ENCODE results near the gene RAPH1.

GRCh38 chr2:203510256-203510940 is 24.7 kb downstream of the RAPH1 start:
- TF ChIP-seq GABPA (tag; conservative IDR thresholded peaks at IDR 0.05; ENCODE audit: low read depth) (no peak), UBTF (IDR thresholded peaks at IDR 0.05; ENCODE audit: borderline replicate concordance in 1 of 2, low read depth in 2 of 2, low read length in 2 of 2) (no peak), RAD51 (IDR thresholded peaks at IDR 0.05; ENCODE audit: borderline replicate concordance, low read depth) (no peak), CHD1 (IDR thresholded peaks at IDR 0.05; ENCODE audit: low read length) (no peak), POLR2AphosphoS2 (IDR thresholded peaks at IDR 0.05; ENCODE audit: low read length) (no peak), ZSCAN32 (CRISPR knock-in tag; IDR thresholded peaks at IDR 0.05) (no peak), MEF2A (IDR thresholded peaks at IDR 0.05; ENCODE audit: control insufficient read depth, low read depth, low read length) (no peak), EZH2 (IDR thresholded peaks at IDR 0.05; ENCODE audit: borderline replicate concordance, low read depth, low read length) (no peak)
- TF ChIP-seq, protein P1, sequence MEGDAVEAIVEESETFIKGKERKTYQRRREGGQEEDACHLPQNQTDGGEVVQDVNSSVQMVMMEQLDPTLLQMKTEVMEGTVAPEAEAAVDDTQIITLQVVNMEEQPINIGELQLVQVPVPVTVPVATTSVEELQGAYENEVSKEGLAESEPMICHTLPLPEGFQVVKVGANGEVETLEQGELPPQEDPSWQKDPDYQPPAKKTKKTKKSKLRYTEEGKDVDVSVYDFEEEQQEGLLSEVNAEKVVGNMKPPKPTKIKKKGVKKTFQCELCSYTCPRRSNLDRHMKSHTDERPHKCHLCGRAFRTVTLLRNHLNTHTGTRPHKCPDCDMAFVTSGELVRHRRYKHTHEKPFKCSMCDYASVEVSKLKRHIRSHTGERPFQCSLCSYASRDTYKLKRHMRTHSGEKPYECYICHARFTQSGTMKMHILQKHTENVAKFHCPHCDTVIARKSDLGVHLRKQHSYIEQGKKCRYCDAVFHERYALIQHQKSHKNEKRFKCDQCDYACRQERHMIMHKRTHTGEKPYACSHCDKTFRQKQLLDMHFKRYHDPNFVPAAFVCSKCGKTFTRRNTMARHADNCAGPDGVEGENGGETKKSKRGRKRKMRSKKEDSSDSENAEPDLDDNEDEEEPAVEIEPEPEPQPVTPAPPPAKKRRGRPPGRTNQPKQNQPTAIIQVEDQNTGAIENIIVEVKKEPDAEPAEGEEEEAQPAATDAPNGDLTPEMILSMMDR (IDR thresholded peaks at IDR 0.05 in 2 of 3, conservative IDR thresholded peaks at IDR 0.05 in 1 of 3; ENCODE audit: insufficient read depth in 2 of 3, low read depth in 1 of 3, low read length in 3 of 3): no peak

Measured in K562 (cell line).